ENCODE data around the gene HHIP. TPM values are rescaled to one million over a fixed set of nuclear protein-coding genes. Genes with fewer than 3 reads are reported as not detected.
"Not testable (repeated sequence)": the region's sequence is repeated elsewhere in the genome, so short reads cannot be mapped to it uniquely, and the experiment has no call there.

Gene HHIP
- total and polyA plus RNA-seq, 9 donors = 0.43 to 4.2 (median 1.1) TPM

DNA sequence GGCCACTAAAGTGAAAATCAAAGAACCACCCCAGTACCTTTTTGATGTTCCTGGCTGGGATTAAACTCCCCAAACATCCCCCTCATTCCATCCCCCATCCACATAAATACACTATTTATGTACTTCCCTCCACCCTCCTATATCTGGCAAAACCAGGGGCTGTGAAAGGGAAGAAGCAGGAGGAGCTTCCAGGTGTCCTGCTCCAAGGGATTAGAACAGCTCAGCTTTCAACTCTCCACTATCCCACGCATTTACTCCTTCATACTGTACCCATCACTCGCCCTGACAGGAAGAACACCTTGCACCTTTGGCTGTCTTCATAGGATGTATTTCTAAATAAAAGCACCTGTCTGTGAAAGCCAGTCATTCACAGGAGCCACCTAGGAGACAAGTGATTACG is 140.0 kb downstream of the HHIP start:
- Histone ChIP-seq H3K27me3 (no peaks in the 10 kb centered on the region), H3K4me3 (no peak overlapping the region), H3K9me3 (no peaks in the 10 kb centered on the region), H3K4me1 (ENCODE audit: insufficient read depth) (no peaks in the 10 kb centered on the region), H3K36me3 (no peaks in the 10 kb centered on the region), H3K27ac (no peak overlapping the region)
- 88 to 91% (median 91%) methylated on average over 3 of the region's 3 CpGs for WGBS, 3 donors
- TF ChIP-seq POLR2A (IDR thresholded peaks at IDR 0.05) (no peak), CTCF (IDR thresholded peaks at IDR 0.05) (no peak), EP300 (IDR thresholded peaks at IDR 0.05) (no peak)
- intact Hi-C loops (cut with DNase I) = no loop called here
- DNase-seq = no peak

GRCh38 chr4:144787365-144788258 is 141.7 kb downstream of the HHIP start:
- WGBS, 3 donors = 67 to 79% (median 77%) methylated on average over 2 of the region's 2 CpGs
- H3K4me3 ChIP-seq = no peak overlapping the region
- no peaks in the 10 kb centered on the region for H3K36me3 ChIP-seq
- H3K4me1 ChIP-seq (ENCODE audit: insufficient read depth) = no peaks in the 10 kb centered on the region
- no peak for DNase-seq
- no peaks in the 10 kb centered on the region for H3K9me3 ChIP-seq
- H3K27me3 ChIP-seq = no peaks in the 10 kb centered on the region
- TF ChIP-seq CTCF (IDR thresholded peaks at IDR 0.05) = no peak
- TF ChIP-seq EP300 (IDR thresholded peaks at IDR 0.05) = no peak
- TF ChIP-seq POLR2A (IDR thresholded peaks at IDR 0.05) = no peak
- intact Hi-C loops (cut with DNase I) = no loop called here
- H3K27ac ChIP-seq = no peak overlapping the region

GRCh38 chr4:144788469-144788868 is 142.5 kb downstream of the HHIP start:
- no peaks in the 10 kb centered on the region for H3K36me3 ChIP-seq
- H3K27ac ChIP-seq = no peak overlapping the region
- no peaks in the 10 kb centered on the region for H3K9me3 ChIP-seq
- intact Hi-C loops (cut with DNase I) = no loop called here
- DNase-seq = no peak
- WGBS, 3 donors = 68 to 71% (median 71%) methylated on average over 1 of the region's 1 CpG
- no peak for TF ChIP-seq EP300 (IDR thresholded peaks at IDR 0.05)
- no peak for TF ChIP-seq POLR2A (IDR thresholded peaks at IDR 0.05)
- TF ChIP-seq CTCF (IDR thresholded peaks at IDR 0.05) = no peak
- H3K27me3 ChIP-seq = no peaks in the 10 kb centered on the region
- no peaks in the 10 kb centered on the region for H3K4me1 ChIP-seq (ENCODE audit: insufficient read depth)
- H3K4me3 ChIP-seq = no peak overlapping the region

DNA sequence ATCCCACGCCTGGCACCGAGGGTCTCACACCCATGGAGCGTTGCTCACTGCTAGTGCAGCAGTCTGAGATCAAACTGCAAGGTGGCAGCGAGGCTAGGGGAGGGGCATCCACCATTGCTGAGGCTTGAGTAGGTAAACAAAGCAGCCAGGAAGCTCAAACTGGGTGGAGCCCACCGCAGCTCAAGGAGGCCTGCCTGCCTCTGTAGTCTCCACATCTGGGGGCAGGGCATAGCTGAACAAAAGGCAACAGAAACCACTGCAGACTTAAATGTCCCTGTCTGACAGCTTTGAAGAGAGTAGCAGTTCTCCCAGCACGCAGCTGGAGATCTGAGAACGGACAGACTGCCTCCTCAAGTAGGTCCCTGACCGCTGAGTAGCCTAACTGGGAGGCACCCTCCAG is 146.0 kb downstream of the HHIP start:
- H3K27me3 ChIP-seq; H3K4me3 ChIP-seq; H3K27ac ChIP-seq; DNase-seq; H3K36me3 ChIP-seq; H3K4me1 ChIP-seq (ENCODE audit: insufficient read depth); intact Hi-C loops (cut with DNase I); H3K9me3 ChIP-seq: not testable (repeated sequence)
- WGBS, 3 donors = 83 to 96% (median 96%) methylated on average over 8 of the region's 8 CpGs

Small RNA genes within 50 kb of the gene (small RNA-seq; reads per million reads assigned to genes)
- gene RF02271 = not detected
